Activated CD8-positive, alpha-beta memory T cell treated with anti-CD3 and anti-CD28 coated beads, Interleukin-2, amount 50 U/mL, for 1 hour (primary cell): ENCODE results near the gene PDGFD.

ENCODE experiments used
- DNase-seq: peaks from one replicate; pipeline ENCODE4 v3.0.0-alpha.2; 2020; ENCODE audit errors: extremely low read depth

PDGFD gene

DNA sequence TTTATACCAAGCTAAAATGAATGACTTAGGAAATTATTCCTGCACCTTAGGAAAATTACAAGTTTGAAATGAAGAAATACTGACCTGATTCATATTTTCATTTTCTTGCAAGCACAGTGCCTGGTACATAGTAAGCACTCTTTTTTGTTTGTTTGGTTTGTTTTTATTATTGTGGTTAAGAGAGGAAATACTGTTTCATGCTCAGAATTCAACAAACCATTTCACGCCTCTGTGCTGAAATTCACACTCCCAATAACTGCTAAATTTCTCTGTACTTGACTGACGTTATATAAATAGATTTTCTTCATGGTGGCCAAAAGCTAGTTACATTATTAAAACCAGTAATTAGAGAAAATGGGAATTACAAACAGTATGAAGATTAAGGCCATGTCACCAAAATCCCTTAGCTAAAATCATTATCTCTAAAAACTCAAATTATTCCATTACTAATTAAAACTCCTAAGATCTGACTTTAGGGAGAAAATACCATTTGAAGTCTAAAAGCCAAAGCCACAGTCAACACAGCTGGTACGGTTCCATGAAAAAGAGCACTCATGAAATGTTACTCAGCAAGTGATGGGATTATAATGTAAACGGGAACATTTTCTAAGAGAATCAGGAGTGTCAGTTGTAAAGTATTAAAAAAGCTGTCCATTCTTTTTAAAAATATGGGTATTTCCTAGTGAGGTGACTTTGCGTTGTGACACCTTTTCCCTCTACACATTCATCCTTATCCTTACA lies 205.3 kb downstream of the PDGFD start:
- DNase-seq, result no peak

DNA sequence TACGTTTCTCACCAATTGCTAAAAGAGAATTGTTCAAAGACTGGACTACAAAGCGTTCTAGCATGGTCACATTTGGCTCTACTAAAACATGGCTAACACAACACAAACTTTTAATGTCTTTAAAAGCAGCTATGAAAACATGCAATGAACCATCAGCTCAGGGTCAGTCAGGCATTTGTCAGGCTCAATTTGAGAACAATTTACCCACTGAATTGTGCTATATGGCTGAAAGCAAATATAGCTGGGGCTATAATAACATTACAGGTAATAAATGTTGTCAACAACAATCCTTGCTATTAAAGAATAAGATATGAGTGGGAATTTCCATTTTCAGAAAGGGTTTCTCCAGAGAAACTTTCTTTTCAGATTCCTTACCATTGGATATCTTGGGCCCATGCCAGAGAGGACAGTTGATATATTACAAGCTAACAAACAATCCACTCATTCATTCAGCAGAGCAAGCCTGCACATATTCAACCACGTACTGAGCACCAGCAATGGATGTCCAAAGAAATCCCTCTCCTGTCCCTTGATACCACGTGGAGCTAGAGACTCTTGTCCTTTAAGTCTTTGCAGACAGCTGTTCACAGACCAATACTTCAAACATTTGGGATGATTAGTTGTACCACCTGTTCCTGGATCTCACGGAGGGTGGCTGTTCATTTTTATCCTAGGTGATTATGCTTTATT lies 210.0 kb downstream of the PDGFD start:
- no peak for DNase-seq

DNA sequence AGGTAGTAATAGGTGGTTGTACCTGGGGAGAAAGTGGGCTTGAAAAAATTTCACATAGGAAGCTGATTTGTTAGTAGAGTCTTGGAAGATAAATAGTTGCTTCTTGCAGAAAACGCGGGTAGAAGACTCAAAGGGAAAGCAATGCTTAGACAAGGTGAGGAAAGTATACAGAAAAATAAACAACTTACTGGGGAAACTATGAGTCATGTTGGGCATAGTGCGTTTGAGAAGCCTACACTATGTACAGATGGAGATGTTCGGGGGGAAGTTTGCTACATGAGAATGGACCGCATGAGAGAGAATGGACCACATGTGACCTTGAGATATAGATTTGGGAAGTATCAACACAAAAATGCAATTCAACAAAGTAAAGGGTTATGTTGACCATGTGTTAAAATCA lies 214.2 kb downstream of the PDGFD start:
- no peak for DNase-seq

DNA sequence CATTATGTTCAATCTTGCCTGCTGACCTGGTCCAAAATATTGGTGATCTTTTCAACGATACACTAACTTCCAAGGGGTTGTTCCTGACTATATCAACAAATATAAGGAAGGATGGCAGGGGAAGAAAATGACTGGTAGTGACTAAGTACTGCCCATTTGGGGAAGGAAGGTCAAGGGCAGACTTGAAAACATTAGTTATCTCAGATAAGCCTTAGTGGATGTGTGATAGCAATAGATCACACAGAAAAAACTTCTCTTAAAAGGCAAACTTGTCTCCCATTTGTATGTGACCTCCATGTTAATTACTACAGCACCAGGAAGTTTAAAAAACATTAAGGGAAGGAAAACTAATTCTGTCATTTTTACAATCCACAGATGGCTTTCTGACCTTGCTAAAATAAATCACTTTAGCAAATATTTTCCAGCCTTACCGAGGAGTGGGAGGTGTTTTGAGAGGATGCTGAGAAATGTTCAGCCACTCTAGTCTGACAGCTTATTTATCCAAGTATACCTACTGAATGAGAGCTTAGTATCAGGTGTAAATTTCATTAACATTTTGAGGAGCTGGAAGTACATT lies 215.7 kb downstream of the PDGFD start:
- no peak for DNase-seq

DNA sequence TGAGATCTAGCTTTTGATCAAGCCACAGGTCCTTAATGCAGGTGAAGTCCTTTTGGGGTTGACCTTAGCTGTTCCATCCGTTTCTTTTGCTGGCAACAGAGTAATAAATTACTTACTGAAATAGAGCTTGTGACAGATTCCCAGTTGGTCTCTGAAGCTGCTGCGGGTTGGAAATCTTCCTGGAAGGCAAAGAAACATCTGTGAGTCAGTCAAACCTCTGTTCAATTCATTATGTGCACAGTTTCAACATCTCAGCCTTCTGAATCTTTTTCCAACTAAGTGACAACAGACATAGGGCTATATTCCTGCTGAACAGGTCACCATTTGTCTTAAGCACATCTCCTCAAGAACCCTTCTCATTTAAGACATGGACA lies 216.4 kb downstream of the PDGFD start:
- no peak for DNase-seq

DNA sequence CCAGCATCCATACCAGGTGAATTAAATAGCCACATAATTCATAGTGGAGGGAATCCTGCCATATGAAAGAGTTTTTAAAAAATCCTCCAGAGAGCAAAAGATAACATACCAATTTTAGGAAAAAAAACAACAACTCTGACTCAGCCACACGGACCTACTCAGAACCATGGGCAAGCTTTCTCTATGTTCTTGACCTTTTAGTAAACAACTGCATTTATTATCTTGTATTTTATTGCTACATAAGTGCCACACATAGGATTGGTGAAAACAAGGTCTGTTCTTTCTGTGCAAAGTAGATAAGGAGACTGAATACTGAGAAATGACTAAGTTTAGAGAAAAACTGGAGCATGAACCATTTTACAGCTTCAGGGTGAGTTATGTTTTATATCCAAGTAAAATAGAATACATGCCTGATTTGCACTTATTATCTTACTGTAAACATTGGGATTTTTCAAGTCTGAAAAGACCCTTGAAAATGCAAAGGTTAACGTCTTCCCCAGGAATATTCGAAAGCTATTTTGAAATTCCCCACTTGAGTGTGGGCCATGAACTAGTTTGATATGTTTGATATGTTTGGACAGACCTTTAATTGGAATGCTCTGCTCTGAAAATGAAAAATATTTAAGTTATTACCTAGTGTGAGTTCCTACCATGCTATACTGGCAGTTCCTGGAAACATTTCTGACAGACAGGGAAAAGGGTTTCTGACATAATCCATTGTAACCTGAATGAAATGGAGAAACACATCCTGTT lies 217.0 kb downstream of the PDGFD start:
- DNase-seq, result no peak

DNA sequence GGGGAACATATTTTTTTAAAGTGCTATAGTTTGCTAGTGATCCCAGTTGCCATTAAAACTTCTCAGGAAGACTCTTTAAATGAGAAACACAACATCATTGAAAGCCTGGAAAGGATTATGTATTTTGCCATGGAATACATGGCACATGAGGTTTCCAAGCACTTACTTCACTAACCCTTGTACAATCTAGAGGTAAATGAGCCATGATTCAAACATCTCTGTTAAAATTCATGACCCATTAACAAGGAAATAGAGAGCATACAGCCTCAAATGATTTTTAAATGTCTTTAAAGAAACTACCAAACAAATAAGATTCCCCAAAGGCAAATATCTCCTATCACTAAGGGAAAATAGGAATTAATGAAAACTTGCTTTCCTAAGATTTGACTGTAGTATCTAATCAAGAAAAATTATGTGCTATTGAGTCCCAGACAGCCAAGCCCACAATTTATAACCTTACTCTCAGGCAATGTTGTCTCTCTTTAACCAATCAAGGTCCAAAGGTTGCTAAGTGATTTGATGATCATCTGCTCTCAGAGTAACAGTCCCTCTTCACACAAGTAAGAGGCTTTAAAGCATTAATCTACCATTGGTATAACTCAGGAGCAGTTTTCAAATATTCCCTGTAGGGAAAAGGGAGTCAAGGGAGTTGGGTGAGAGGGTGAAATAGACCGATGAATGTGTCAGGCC lies 219.6 kb downstream of the PDGFD start:
- no peak for DNase-seq

DNA sequence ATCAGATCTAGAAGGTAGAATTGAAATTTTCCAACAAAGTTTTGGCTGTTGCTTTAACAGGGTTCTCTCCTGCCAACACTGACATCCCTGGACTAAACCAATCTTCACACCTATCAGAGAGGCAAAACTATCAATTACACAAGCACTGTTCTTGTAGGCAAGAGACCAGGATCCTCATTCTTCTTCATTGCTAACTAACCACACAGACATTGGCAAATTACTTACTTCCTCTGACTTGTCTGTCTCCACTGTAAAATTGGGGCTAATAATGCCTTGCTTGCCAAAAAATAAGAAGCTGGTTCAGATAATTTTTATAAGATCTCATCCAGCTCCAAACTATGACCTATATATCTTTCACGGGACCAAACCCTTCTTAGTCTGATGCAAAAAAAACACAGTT lies 221.3 kb downstream of the PDGFD start:
- DNase-seq, result no peak

DNA sequence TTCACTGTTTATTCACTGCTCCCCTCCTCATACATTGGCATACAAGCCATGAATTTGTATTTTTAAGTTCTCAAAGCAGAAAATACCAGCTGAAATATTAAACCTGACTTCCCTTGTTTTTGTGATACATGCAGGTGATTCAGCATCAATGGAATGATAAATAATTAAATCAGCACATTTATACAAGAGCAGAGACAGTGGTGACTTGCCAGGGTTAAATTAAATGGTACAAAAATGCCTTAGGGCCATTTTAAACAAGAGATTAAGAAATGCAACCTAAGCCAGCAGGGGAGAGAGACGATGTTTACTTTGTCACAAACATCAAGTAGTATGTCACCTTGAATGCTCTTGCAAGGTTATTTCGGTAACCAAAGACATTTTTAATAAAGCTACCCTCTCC lies 223.4 kb downstream of the PDGFD start:
- no peak for DNase-seq

DNA sequence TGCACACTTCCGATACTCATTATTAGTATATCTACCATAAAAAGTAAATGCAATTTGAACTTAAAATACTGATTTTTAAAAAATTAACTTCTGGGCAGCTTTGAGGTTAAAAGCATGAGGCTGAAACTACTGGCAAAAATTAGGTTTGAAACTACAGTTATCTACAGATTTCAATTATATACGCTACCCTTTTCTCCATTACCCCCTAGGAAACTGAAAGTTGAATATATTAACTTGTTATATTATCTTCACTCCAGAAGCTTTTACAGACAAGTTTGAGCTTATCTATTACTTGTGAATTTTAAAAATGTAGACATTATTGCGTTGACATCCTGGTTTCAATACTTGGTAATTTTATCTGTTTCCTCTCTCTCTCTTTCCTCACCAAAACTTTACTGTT lies 224.3 kb downstream of the PDGFD start:
- DNase-seq, result no peak

DNA sequence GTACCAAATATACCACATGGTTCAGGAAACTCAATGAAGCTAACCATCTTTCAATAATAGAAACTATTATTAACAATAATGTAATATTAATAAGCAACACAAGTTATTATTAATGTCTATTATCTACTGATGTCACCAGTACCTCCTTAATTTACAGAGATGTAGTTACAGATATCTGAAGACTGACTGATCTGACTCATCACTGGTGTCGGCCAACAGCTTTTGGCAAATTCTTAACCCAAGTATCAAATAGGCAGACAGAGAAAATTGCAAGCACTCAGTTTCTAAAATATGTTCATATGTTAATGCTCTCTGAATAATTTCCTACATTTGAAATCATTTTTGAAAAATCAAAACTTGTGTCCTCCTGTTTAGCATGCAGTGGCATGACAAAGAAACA lies 227.9 kb downstream of the PDGFD start:
- no peak for DNase-seq

DNA sequence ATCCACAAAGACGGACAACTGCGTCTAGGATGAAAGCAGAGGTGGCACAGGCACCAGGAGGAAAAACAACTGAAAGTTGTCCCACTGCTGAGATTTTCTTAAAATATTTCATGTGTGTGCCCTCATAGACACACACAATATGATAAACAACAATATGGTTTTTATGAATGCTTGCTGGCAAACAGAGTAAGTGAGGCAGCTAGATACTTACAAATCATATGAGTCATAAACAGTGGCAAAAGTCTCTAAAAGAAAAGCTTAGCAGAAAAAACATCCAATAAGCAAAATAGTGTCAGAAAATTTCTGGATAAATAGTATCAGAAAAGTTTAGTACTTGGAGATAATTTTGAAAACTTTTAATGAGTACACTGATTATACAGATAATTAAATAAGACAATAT lies 228.7 kb downstream of the PDGFD start:
- DNase-seq, result no peak

DNA sequence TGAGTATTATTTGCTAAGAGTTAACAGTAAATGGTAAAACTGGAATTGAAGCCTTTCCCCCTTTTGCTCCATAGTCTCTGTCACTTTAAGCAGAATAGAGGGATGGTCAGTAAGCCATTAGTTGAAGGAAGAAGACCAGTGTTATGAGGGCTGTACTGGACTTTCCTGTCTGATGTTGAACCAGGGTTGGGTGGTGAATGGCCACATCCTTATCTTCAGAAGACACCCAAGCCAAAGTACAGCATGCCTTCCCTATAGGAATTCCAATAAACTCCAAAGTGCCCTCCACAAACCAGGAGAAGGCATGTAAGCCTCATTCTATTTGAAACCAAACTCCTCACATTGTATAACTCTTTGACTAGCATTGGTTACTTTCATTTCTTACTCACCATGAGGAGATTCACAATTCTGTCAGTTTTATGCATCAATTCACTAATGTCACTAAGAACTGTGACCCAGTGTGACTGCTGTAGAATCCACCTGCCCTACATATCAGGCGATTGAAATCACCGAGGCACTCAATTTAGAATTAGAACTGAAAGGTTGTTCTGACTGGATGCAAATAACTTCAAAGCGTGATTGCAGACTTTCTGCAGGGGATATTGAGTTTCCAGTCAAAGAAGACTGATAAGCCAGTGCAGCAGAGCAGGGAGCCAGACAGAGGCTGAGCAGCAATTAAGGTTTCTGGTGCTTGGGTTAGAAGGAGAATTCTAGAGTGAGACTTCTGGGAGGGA lies 234.6 kb downstream of the PDGFD start:
- DNase-seq, result no peak

DNA sequence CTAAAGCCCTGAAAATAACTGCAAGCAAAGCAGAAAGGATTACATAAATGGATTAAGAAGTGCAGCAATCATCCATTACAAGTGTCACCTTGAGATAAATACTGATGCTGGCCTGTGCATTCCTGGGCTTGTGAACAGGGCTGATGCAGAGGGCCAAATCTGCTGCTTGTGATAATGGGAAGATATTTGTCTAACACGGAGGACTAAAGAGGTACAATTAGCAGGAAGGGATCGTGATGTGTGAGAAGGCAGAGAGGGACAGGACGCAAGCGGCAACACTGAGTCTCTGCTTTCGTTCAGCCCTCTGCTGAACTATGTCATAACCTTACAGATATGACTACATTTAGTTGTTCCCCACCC lies 235.2 kb downstream of the PDGFD start:
- DNase-seq, result no peak

DNA sequence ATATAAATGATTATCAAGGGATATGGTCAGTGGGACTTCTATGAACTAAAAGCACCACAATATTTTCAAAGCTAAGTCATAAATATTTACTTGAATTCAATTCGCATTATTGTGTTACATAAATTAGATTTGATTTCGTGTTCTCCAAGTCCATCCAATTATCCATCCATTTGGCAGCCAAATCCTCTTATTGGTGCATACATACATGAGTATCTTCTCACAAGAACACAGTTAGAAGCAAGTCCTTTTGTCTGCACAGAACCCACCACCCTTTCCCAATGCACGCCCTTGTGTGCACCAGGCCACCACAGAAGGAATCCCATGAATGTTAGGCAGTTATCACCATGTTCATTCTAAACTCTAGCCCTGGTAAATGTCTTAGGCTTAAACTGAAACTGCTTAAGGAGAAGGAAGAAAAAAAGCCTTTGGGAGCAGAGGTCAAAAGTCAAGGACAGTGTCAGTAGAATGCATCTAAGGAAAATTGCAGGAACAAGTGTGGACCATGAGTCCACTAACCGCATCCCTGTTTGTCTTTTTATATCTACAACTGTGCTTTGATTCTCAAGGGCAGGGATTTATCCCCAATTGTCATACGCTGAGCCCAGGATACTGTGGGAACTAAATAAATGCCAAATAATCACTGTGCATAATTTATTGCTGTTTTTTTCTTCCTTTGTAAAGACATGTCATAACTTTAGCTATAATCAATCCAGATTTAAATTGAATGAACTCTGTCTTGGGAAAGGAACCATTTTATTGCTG lies 235.7 kb downstream of the PDGFD start:
- no peak for DNase-seq

DNA sequence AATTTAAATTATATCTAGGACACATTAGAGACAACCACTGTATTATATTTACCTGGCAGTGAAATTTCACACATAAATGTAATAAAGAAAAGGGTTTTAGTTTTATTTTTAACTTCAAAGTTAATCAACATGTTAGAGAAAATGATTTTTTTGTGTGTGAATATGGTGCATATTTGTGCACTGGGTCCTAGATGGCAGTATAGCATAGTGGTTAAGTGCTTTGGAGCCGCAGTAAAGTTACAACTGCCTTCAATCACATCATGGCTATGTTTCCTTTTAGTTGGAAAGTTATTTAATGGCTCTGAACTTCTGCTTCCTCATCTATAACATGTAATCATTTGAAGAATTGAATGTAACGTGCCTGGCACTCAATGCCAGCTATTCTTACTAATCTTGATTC lies 236.4 kb downstream of the PDGFD start:
- DNase-seq, result no peak

DNA sequence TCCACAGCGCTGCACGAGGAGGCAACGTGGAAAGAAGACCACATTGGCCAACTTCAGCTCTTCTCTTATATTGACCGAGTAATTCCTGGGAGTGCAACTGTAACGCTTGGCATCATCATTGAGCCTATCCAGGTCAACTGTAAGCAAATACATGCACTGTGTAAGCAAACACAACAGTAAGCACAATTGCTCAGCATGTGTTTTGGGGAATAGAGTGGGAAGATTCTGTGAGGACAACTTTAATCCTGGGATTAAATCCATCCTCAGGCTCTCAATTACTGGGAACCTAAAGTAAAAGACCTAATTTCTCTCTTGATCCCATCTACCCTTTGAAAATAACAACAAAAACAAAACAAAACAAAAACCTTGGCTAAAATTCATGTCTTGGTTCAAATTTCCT lies 237.0 kb downstream of the PDGFD start:
- DNase-seq, result no peak

DNA sequence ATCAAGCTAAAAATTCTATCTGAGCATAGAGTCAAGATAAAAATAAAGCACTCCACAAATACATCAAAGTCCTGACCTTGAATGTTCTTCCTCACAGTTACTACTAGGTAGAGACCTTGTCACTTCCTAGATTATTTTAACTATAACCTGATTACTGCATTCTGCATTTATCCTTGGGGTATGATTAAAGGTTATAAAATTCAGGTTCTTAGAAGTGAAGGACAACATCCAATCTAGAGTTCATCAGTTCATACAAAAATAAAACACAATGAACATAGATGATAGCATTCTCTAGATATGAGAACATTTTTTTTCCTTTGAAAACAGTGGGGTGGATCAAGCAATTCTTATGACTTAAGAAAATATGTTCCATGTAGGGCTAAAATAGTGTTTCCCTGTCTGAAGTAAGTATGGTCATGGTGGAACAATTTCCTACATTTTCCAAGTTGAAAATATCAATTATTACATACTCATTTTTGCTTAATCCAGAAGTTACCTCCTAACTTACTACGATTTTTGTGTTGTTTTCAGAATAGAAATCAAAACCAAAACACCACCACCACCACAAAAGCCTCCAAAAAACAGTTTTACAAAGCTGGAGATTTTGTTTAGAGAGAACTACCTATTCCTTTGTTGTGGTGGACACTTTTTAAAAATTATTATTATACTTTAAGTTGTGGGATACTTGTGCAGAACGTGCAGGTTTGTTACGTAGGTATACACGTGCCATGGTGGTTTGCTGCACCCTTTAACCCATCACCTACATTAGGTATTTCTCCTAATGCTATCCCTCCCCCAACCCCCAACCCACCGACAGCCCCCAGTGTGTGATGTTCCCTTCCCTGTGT lies 239.6 kb downstream of the PDGFD start:
- DNase-seq, result no peak

DNA sequence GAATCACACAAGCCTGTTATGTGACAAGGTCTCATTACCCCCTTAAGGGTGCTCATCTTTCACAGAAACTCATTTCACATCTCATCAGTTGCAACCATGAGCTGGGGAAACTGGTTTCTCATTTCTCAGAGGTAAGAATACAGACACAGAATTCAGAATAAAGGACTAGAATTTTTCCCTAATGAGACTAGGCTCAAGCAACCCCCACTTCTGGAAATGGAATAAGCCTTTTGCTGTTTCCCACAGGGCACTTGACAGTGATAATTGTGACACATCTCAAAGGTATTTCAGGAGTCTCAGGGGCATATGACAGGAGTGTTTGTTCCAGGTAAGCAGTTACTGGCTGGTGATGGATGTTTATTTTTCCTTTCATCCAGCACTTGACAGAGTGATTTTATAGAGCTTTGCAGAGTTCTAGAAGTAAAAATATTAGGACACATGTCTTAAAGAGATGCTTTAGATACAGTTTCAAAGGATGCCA lies 240.5 kb downstream of the PDGFD start:
- DNase-seq, result no peak

DNA sequence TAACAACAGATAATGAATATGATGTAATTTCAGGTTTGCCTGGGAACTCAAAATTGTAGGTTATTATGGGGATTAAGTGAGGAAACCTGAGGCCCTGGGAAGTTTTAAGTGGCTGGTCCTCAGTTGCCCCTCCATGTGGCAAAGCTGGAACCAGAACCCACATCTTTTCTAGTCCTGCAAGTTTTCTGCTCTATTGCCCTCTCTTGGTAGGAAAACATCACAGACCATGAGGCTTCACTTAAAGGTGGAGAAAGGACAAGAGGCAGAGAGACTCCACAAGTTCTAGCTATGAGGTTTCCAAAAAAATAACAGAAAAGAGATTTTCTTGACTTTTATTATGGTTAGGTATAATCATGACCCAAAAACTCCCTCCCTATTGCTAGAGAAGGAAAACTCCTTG lies 243.0 kb downstream of the PDGFD start:
- no peak for DNase-seq
